Stimulated activated CD4-positive, alpha-beta T cell treated with anti-CD3 and anti-CD28 coated beads, Interleukin-4, amount 100 ng/mL, for 48 hours (primary cell): ENCODE data around the gene NSMCE4A.
"Not testable (repeated sequence)": the region's sequence is repeated elsewhere in the genome, so short reads cannot be mapped to it uniquely, and the experiment has no call there.

Source experiments
- DNase-seq, 2 donors: peaks; one replicate each; pipeline ENCODE4 v3.0.0-alpha.2; 2020; ENCODE audit warnings: low read depth in 2 of 2

Gene NSMCE4A

GRCh38 chr10:121935702-121936101 lies 39.3 kb downstream of the NSMCE4A start:
- DNase-seq = no peak

GRCh38 chr10:121930268-121931085 lies 44.5 kb downstream of the NSMCE4A start:
- DNase-seq = not testable (repeated sequence)

- not testable (repeated sequence) for DNase-seq
Observed at GRCh38 chr10:121929585-121930267, 45.3 kb downstream of the NSMCE4A start.

- no peak for DNase-seq
Observed at GRCh38 chr10:121928528-121928884, 46.5 kb downstream of the NSMCE4A start.

GRCh38 chr10:121927841-121928527 lies 47.0 kb downstream of the NSMCE4A start, which contains the start of gene ATE1:
ATE1 (minus strand) TSS chr10:121928031; CDS start chr10:121927949, 82 bp downstream.
- peak; percentile 74 to 76 for DNase-seq

- peak; percentile 24 to 25 for DNase-seq
Observed at GRCh38 chr10:121927318-121927840, 47.6 kb downstream of the NSMCE4A start.

- no peak for DNase-seq
Observed at GRCh38 chr10:121926671-121927317, 48.2 kb downstream of the NSMCE4A start.

- no peak for DNase-seq
Observed at GRCh38 chr10:121926157-121926556, 48.9 kb downstream of the NSMCE4A start.

GRCh38 chr10:121921238-121921931 lies 53.6 kb downstream of the NSMCE4A start:
- DNase-seq = no peak

GRCh38 chr10:121919666-121920065 lies 55.4 kb downstream of the NSMCE4A start:
- DNase-seq = no peak

- DNase-seq = not testable (repeated sequence)
Observed at GRCh38 chr10:121918800-121919199, 56.2 kb downstream of the NSMCE4A start.

GRCh38 chr10:121914661-121915060 lies 60.4 kb downstream of the NSMCE4A start:
- no peak for DNase-seq

GRCh38 chr10:121911421-121911697 lies 63.7 kb downstream of the NSMCE4A start:
- no peak for DNase-seq

GRCh38 chr10:121910673-121911420 lies 64.2 kb downstream of the NSMCE4A start:
- DNase-seq = no peak
